Neural progenitor cell (in vitro differentiated cells): ENCODE data around the gene ABCD2. TPM values are rescaled to one million over a fixed set of nuclear protein-coding genes. Genes with fewer than 3 reads are reported as not detected.
"Not testable (repeated sequence)": the region's sequence is repeated elsewhere in the genome, so short reads cannot be mapped to it uniquely, and the experiment has no call there.

Experiments
- DNase-seq: peaks from one replicate; pipeline ENCODE4 v3.0.0-alpha.2; 2016; ENCODE audit warnings: low spot score
- H2AFZ ChIP-seq: fragments of 200-600 bp; sonication (generic); replicated peaks from 2 replicates; pipeline ENCODE4 v1.6.1; 2016; ENCODE audit warnings: antibody characterized with exemption
- H3F3A ChIP-seq: fragments of 200-600 bp; sonication (generic); 2 replicates; pipeline ENCODE4 v1.6.1; 2016; ENCODE audit warnings: antibody characterized with exemption, low read depth
- H3K27ac ChIP-seq: fragments of 200-600 bp; sonication (generic); 2 replicates; pipeline ENCODE4 v1.5.1; 2016; ENCODE audit warnings: mild to moderate bottlenecking
- H3K27me3 ChIP-seq: fragments of 200-600 bp; sonication (generic); 2 replicates; pipeline ENCODE4 v1.6.1; 2016; ENCODE audit warnings: mild to moderate bottlenecking, moderate library complexity
- H3K36me3 ChIP-seq: fragments of 200-600 bp; sonication (generic); 2 replicates; pipeline ENCODE4 v1.5.1; 2016
- H3K4me1 ChIP-seq: fragments of 200-600 bp; sonication (generic); 2 replicates; pipeline ENCODE4 v1.6.1; 2016; ENCODE audit warnings: mixed run types
- H3K4me2 ChIP-seq: fragments of 200-600 bp; sonication (generic); 2 replicates; pipeline ENCODE4 v1.6.1; 2016
- H3K4me3 ChIP-seq: fragments of 200-600 bp; sonication (generic); 2 replicates; pipeline ENCODE4 v1.5.1; 2016
- H3K79me2 ChIP-seq: fragments of 200-600 bp; sonication (generic); 2 replicates; pipeline ENCODE4 v1.6.1; 2016; ENCODE audit warnings: low read depth
- H3K9ac ChIP-seq: fragments of 200-600 bp; sonication (generic); 2 replicates; pipeline ENCODE4 v1.6.1; 2016
- H3K9me3 ChIP-seq: fragments of 200-600 bp; sonication (generic); 2 replicates; pipeline ENCODE4 v1.5.1; 2016; ENCODE audit warnings: low read depth
- H4K20me1 ChIP-seq: fragments of 200-600 bp; sonication (generic); 2 replicates; pipeline ENCODE4 v1.6.1; 2016; ENCODE audit warnings: low read depth
- H3K27ac Mint-ChIP-seq: 3 replicates; pipeline ENCODE4 v1.8.0; 2021; ENCODE audit warnings: mixed read lengths
- H3K27me3 Mint-ChIP-seq: 2 replicates; pipeline ENCODE4 v1.8.0; 2022; ENCODE audit warnings: low read depth, mild to moderate bottlenecking, inconsistent platforms, moderate library complexity, mixed read lengths; ENCODE audit not compliant: insufficient read depth
- H3K36me3 Mint-ChIP-seq: 3 replicates; pipeline ENCODE4 v1.8.0; 2021; ENCODE audit warnings: mixed read lengths
- H3K4me1 Mint-ChIP-seq: 3 replicates; pipeline ENCODE4 v1.8.0; 2021; ENCODE audit warnings: mixed read lengths
- H3K4me3 Mint-ChIP-seq: 3 replicates; pipeline ENCODE4 v1.8.0; 2021; ENCODE audit warnings: mild to moderate bottlenecking, moderate library complexity, mixed read lengths
- H3K9me3 Mint-ChIP-seq: 3 replicates; pipeline ENCODE4 v1.8.0; 2020; ENCODE audit warnings: mixed read lengths
- EZH2 ChIP-seq: fragments of 200-600 bp; sonication (generic); IDR thresholded peaks from 2 replicates; pipeline ENCODE4 v1.6.1; 2017; ENCODE audit warnings: antibody characterized with exemption, mild to moderate bottlenecking, moderate library complexity
- EZH2phosphoT487 ChIP-seq: fragments of 200-600 bp; sonication (generic); IDR thresholded peaks from 2 replicates; pipeline ENCODE4 v1.6.1; 2017; ENCODE audit warnings: antibody characterized with exemption
- total RNA-seq: library from RNA; depleted of rRNA; stranded (reverse); fragments of >200 nt; gene quantifications from 2 replicates; pipeline ENCODE4 v1.2.3, GENCODE V29; 2015; ENCODE audit warnings: low replicate concordance
- TF ChIP-seq, protein P1 (sequence below): fragments of 200-600 bp; sonication (generic); IDR thresholded peaks from 2 replicates; pipeline ENCODE4 v1.5.1; 2017; ENCODE audit warnings: antibody characterized with exemption, mild to moderate bottlenecking

ABCD2 gene
- total RNA-seq, 1 donor from 2014 or later: 0.04 TPM

DNA sequence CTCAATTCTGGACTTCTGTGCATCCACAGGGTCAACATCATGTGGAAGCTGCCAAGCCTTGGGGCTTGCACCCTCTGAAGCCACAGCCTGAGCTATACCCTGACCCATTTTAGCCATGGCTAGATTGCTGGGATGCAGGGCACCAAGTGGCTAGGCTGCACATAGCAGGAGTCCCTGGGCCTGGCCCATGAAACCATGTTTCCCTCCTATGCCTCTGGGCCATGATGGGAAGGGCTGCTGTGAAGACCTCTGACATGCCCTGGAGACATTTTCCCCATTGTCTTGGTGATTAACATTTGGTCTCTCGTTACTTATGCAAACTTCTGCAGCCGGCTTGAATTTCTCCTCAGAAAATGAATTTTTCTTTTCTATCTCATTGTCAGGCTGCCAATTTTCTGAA, 92.6 kb downstream of the ABCD2 start:
- H3K27me3 ChIP-seq: no peaks in the 10 kb centered on the region
- no peak overlapping the region for H3K4me3 ChIP-seq
- Mint-ChIP-seq H3K27me3 (no peaks in the 10 kb centered on the region), H3K36me3 (peaks cover 2% of the 10 kb centered on the region), H3K9me3 (peaks cover 28% of the 10 kb centered on the region), H3K27ac (no peak overlapping the region), H3K4me1 (no peaks in the 10 kb centered on the region), H3K4me3 (no peak overlapping the region)
- no peak overlapping the region for H3K27ac ChIP-seq
- H3K36me3 ChIP-seq: no peaks in the 10 kb centered on the region
- H3K9me3 ChIP-seq: no peaks in the 10 kb centered on the region
- no peaks in the 10 kb centered on the region for H3K79me2 ChIP-seq
- TF ChIP-seq, protein P1, sequence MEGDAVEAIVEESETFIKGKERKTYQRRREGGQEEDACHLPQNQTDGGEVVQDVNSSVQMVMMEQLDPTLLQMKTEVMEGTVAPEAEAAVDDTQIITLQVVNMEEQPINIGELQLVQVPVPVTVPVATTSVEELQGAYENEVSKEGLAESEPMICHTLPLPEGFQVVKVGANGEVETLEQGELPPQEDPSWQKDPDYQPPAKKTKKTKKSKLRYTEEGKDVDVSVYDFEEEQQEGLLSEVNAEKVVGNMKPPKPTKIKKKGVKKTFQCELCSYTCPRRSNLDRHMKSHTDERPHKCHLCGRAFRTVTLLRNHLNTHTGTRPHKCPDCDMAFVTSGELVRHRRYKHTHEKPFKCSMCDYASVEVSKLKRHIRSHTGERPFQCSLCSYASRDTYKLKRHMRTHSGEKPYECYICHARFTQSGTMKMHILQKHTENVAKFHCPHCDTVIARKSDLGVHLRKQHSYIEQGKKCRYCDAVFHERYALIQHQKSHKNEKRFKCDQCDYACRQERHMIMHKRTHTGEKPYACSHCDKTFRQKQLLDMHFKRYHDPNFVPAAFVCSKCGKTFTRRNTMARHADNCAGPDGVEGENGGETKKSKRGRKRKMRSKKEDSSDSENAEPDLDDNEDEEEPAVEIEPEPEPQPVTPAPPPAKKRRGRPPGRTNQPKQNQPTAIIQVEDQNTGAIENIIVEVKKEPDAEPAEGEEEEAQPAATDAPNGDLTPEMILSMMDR: no peak
- no peak for TF ChIP-seq EZH2
- no peak for TF ChIP-seq EZH2phosphoT487
- no peak overlapping the region for H3K4me2 ChIP-seq
- H2AFZ ChIP-seq: no peak overlapping the region
- DNase-seq: no peak
- no peaks in the 10 kb centered on the region for H4K20me1 ChIP-seq
- no peaks in the 10 kb centered on the region for H3K4me1 ChIP-seq
- H3F3A ChIP-seq: no peaks in the 10 kb centered on the region
- no peak overlapping the region for H3K9ac ChIP-seq

DNA sequence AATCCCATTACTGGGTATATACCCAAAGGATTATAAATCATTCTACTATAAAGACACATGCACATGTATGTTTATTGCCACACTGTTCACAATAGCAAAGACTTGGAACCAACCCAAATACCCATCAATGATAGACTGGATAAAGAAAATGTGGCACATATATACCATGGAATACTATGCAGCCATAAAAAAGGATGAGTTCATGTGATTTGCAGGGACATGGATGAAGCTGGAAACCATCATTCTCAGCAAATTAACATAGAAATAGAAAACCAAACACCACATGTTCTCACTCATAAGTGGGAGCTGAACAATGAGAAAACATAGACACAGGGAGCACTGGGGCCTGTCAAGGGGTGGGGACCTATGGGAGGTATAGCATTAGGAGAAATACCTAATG, 97.4 kb downstream of the ABCD2 start:
- not testable (repeated sequence) for H3K4me1 Mint-ChIP-seq, H3K27ac Mint-ChIP-seq, H3K4me3 Mint-ChIP-seq, H3K36me3 ChIP-seq, H3K4me3 ChIP-seq, H3K9ac ChIP-seq, H3K9me3 ChIP-seq, H3K27ac ChIP-seq, H3F3A ChIP-seq, H3K27me3 Mint-ChIP-seq, H4K20me1 ChIP-seq, H3K27me3 ChIP-seq, DNase-seq, H3K79me2 ChIP-seq, H3K4me1 ChIP-seq, H3K36me3 Mint-ChIP-seq, H2AFZ ChIP-seq, H3K4me2 ChIP-seq
- peaks cover 41% of the 10 kb centered on the region for H3K9me3 Mint-ChIP-seq

DNA sequence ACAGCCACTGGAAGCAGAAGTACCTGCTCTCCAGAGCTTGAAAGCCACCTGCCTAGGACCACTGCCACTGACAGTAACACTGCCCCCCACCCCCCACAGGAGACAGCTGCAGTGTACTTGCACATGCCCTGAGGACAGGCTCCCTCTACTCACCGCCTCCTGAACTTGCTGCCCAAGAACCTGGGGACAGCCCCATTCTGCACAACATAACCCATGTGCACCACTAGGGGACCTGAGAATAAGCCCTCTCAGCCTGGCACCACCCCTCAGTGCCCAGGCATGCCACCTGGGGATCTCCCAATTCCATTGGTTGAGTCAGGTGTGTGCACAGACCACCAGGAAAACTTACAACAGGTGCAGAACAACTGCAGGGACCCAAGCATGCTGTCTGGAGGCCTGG, 109.6 kb downstream of the ABCD2 start:
- Histone ChIP-seq H3K4me2 (no peak overlapping the region), H3K27me3 (no peaks in the 10 kb centered on the region), H3K4me1 (peaks cover 2% of the 10 kb centered on the region), H2AFZ (no peak overlapping the region), H3K9me3 (no peaks in the 10 kb centered on the region), H3K79me2 (no peaks in the 10 kb centered on the region), H3K27ac (no peak overlapping the region), H4K20me1 (no peaks in the 10 kb centered on the region), H3K36me3 (no peaks in the 10 kb centered on the region), H3K4me3 (no peak overlapping the region), H3F3A (no peaks in the 10 kb centered on the region), H3K9ac (no peak overlapping the region)
- DNase-seq: no peak
- Mint-ChIP-seq H3K4me3 (no peak overlapping the region), H3K27ac (no peak overlapping the region), H3K9me3 (peaks cover 30% of the 10 kb centered on the region), H3K4me1 (peaks cover 7% of the 10 kb centered on the region), H3K36me3 (peaks cover 5% of the 10 kb centered on the region), H3K27me3 (peaks cover 2% of the 10 kb centered on the region)
- TF ChIP-seq EZH2: no peak
- TF ChIP-seq EZH2phosphoT487: no peak
- TF ChIP-seq, protein P1: no peak

DNA sequence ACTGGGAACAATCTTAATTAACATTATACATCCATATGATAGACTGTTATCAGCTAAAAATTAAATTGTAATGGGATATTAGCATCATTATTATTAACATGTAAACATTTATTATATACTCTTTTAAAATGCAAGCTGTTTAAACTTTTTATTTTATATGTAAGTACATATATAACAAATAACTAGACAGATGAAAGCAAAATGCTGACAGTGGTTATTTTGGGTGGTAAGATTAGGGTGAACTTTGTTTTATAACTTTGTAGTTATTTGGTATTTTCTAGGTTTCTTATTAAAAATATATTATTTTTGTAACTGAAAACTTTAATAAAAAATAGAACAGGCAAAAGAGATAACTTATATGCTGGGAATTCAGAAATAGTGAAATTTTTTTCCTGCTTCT, 114.0 kb downstream of the ABCD2 start:
- no peak for DNase-seq
- no peak overlapping the region for H2AFZ ChIP-seq
- peaks cover 10% of the 10 kb centered on the region for H3F3A ChIP-seq
- no peaks in the 10 kb centered on the region for H3K9me3 ChIP-seq
- H3K4me3 Mint-ChIP-seq: no peak overlapping the region
- peaks cover 1% of the 10 kb centered on the region for H3K36me3 Mint-ChIP-seq
- H3K27me3 Mint-ChIP-seq: peaks cover 4% of the 10 kb centered on the region
- TF ChIP-seq EZH2 (no peak), EZH2phosphoT487 (no peak)
- TF ChIP-seq, protein P1: no peak
- no peak overlapping the region for H3K27ac ChIP-seq
- peak overlapping the region; percentile 97 for H3K27ac Mint-ChIP-seq
- H3K27me3 ChIP-seq: no peaks in the 10 kb centered on the region
- H3K4me1 Mint-ChIP-seq: peaks cover 35% of the 10 kb centered on the region
- peaks cover 2% of the 10 kb centered on the region for H3K9me3 Mint-ChIP-seq
- H4K20me1 ChIP-seq: no peaks in the 10 kb centered on the region
- H3K79me2 ChIP-seq: no peaks in the 10 kb centered on the region
- H3K36me3 ChIP-seq: no peaks in the 10 kb centered on the region
- no peak overlapping the region for H3K4me2 ChIP-seq
- no peak overlapping the region for H3K9ac ChIP-seq
- H3K4me3 ChIP-seq: no peak overlapping the region
- peaks cover 23% of the 10 kb centered on the region for H3K4me1 ChIP-seq
